SK-N-SH (cell line): ENCODE measurements around the gene NXPH4.

Experiments
- CTCF ChIP-seq: fragments of 200-600 bp; sonication (generic); IDR thresholded peaks from 2 replicates; pipeline ENCODE4 v1.6.1; 2017; ENCODE audit warnings: antibody characterized with exemption, mild to moderate bottlenecking, moderate library complexity
- FOSL2 ChIP-seq: IDR thresholded peaks from 2 replicates; pipeline ENCODE4 v1.4.0; 2012; ENCODE audit warnings: low read depth, mild to moderate bottlenecking, moderate library complexity, borderline replicate concordance
- GATA2 ChIP-seq: sonication (generic); formaldehyde crosslinking; IDR thresholded peaks from 2 replicates; pipeline ENCODE4 v1.5.0; 2020; ENCODE audit warnings: mild to moderate bottlenecking, missing genetic modification reagents
- POLR2AphosphoS5 ChIP-seq: IDR thresholded peaks from 2 replicates; pipeline ENCODE4 v1.6.1; 2012; ENCODE audit warnings: low read depth, low read length
- REST ChIP-seq: IDR thresholded peaks from 2 replicates; pipeline ENCODE4 v1.6.1; 2012; ENCODE audit warnings: mild to moderate bottlenecking, low read depth, low read length, moderate library complexity
- RXRA ChIP-seq: IDR thresholded peaks from 2 replicates; pipeline ENCODE4 v1.4.0; 2012; ENCODE audit warnings: low read depth, mild to moderate bottlenecking, borderline replicate concordance
- USF2 ChIP-seq: fragments of 150-350 bp; IDR thresholded peaks from 2 replicates; pipeline ENCODE4 v1.6.1; 2017; ENCODE audit warnings: antibody characterized with exemption, low read length, low read depth, borderline replicate concordance

- TF ChIP-seq CTCF (no peak), REST (no peak), FOSL2 (no peak), POLR2AphosphoS5 (no peak), USF2 (no peak), RXRA (no peak), GATA2 (CRISPR knock-in tag) (no peak)
Measured at GRCh38 chr12:57196956-57197355, 19.6 kb upstream of the NXPH4 start.
